ENCODE data around the gene TRIM23.

TRIM23 gene

DNA sequence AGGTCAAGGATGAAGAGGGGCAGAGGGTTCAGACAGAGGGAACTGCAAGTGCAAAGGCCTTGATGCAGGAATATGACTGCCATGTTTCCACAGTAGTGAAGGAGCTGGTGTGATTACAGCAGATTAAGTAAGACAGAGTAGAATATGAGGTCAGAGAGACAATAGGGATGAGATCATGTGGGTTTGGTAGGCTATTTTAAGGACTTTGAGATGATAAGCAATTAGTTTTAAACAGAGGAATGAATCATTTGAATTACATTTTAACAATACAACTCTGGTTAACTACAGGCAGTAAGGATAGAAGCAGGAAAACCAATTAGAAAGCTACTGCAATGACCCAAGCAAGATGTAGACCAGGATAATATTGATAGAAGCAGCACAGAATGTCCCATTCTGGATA, 68.8 kb downstream of the TRIM23 start:
- TF ChIP-seq, protein P1, sequence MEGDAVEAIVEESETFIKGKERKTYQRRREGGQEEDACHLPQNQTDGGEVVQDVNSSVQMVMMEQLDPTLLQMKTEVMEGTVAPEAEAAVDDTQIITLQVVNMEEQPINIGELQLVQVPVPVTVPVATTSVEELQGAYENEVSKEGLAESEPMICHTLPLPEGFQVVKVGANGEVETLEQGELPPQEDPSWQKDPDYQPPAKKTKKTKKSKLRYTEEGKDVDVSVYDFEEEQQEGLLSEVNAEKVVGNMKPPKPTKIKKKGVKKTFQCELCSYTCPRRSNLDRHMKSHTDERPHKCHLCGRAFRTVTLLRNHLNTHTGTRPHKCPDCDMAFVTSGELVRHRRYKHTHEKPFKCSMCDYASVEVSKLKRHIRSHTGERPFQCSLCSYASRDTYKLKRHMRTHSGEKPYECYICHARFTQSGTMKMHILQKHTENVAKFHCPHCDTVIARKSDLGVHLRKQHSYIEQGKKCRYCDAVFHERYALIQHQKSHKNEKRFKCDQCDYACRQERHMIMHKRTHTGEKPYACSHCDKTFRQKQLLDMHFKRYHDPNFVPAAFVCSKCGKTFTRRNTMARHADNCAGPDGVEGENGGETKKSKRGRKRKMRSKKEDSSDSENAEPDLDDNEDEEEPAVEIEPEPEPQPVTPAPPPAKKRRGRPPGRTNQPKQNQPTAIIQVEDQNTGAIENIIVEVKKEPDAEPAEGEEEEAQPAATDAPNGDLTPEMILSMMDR (IDR thresholded peaks at IDR 0.05; ENCODE audit: insufficient read depth, low read depth, low read length, missing control alignments) = no peak
- no peak for DNase-seq (ENCODE audit: low read depth)
- no peak overlapping the region for H3K4me3 ChIP-seq (ENCODE audit: low read depth, low read length)

DNA sequence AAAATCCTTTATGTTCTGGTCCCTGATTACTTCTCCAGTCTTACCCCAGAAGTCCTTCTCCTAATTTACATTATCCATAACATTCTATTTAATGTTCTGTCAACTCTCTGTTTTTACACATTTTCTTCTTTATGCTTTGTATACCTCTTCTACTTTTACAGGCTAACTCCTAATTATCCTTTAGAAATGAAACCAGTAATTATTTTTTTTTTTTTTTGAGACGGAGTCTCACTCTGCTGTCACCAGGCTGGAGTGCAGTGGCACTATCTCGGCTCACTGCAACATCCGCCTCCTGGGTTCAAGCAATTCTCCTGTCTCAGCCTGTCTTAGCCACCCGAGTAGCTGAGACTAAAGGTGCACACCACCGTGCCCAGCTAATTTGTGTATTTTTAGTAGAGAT, 70.2 kb downstream of the TRIM23 start:
- H3K4me3 ChIP-seq (ENCODE audit: low read depth, low read length) = no peak overlapping the region
- TF ChIP-seq, protein P1 (IDR thresholded peaks at IDR 0.05; ENCODE audit: insufficient read depth, low read depth, low read length, missing control alignments) = no peak
- DNase-seq (ENCODE audit: low read depth) = no peak

DNA sequence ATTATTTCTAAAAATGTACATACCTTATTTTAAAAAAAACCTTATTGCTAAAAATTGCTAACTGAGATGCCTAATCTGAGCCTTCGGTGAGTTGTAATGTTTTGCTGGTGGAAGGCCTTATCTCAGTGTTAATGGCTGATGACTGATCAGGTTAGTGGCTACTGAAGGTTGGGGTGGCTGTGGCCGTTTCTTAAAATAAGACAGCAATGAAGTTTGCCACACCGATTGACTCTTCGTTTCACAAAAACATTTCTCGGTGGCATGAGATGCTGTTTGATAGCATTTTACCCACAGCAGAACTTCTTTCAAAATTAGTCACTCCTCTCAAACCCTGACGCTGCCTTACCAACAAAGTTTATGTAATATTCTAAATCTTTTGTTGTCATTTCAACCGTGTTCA, 75.9 kb downstream of the TRIM23 start:
- DNase-seq (ENCODE audit: low read depth) = no peak
- H3K4me3 ChIP-seq (ENCODE audit: low read depth, low read length) = no peak overlapping the region
- TF ChIP-seq, protein P1 (IDR thresholded peaks at IDR 0.05; ENCODE audit: insufficient read depth, low read depth, low read length, missing control alignments) = no peak

DNA sequence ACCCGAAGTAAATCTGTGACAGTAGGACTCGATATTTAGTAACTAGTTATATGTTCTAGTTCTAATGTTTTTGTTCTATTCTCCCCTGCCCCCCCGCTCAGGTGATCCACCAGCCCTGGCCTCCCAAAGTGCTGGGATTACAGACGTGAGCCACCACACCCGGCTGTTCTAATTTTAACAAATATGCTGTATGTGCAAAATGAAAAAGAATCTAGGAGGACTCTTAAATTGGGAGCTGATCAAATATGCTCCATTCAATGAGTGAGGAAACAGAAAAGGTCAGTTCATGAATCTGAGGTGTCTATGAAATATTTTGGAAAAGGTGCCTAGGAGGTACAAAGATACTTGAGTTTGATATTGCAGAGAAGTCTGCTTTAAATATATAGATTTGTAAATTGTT, 78.0 kb downstream of the TRIM23 start:
- TF ChIP-seq, protein P1 (IDR thresholded peaks at IDR 0.05; ENCODE audit: insufficient read depth, low read depth, low read length, missing control alignments) = no peak
- no peak for DNase-seq (ENCODE audit: low read depth)
- no peak overlapping the region for H3K4me3 ChIP-seq (ENCODE audit: low read depth, low read length)

DNA sequence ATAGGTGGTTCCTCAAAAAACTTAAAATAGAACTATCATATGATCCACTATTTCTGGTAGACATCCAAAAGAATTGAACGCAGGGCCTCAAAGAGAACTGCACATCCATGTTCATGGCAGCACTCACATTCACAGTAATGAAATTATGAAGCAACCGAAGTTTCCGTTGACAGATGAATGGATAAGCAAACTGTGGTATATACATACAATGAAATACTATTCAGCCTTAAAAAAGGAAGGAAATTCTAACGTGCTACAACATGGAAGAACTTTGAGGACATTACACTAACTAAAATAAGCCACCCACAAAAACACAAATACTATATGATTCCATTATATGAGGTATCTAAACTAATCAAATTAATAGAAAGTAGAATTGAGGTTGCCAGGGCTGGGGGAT, 79.7 kb downstream of the TRIM23 start:
- no peak for DNase-seq (ENCODE audit: low read depth)
- no peak overlapping the region for H3K4me3 ChIP-seq (ENCODE audit: low read depth, low read length)
- TF ChIP-seq, protein P1 (IDR thresholded peaks at IDR 0.05; ENCODE audit: insufficient read depth, low read depth, low read length, missing control alignments) = no peak

DNA sequence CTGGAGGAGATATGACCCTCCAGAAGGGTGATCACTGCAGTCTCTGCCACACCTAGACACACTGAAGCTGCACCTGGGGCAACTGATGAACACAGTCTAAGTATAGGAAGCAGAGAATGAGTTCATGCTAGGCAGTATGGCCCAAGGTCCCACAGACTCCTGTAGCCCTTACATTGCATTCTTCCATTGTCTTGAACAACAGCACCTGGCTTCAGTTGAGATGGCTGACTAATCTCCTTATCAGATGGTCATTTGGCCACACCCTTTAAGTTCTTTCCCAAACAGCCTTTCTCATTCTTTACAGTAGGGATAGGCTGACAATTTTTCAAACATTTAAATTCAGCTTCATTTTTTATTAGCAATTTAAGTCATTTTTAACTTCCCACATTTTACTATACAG, 84.3 kb downstream of the TRIM23 start:
- DNase-seq (ENCODE audit: low read depth) = no peak
- TF ChIP-seq, protein P1 (IDR thresholded peaks at IDR 0.05; ENCODE audit: insufficient read depth, low read depth, low read length, missing control alignments) = no peak
- no peak overlapping the region for H3K4me3 ChIP-seq (ENCODE audit: low read depth, low read length)
